SIG-M5 treated with dmso at 0.1 percent for 504 hours (cell line): ENCODE measurements around the gene LRBA.
"Not testable (repeated sequence)": the region's sequence is repeated elsewhere in the genome, so short reads cannot be mapped to it uniquely, and the experiment has no call there.

Source experiments
- DNase-seq: peaks from one replicate; lab custom pipeline; 2025; ENCODE audit not compliant: unreplicated experiment; lab: John Stamatoyannopoulos, UW

LRBA gene

GRCh38 chr4:150573534-150573933, 441.6 kb downstream of the LRBA start:
- no peak for DNase-seq

GRCh38 chr4:150572704-150573504, 442.2 kb downstream of the LRBA start:
- DNase-seq: no peak

- no peak for DNase-seq
Observed at GRCh38 chr4:150570862-150571261, 444.2 kb downstream of the LRBA start.

- no peak for DNase-seq
Observed at GRCh38 chr4:150569998-150570535, 445.0 kb downstream of the LRBA start.

- no peak for DNase-seq
Observed at GRCh38 chr4:150569384-150569987, 445.6 kb downstream of the LRBA start.

GRCh38 chr4:150567070-150567469, 448.0 kb downstream of the LRBA start:
- no peak for DNase-seq

- not testable (repeated sequence) for DNase-seq
Observed at GRCh38 chr4:150564967-150565366, 450.1 kb downstream of the LRBA start.

- no peak for DNase-seq
Observed at GRCh38 chr4:150562751-150563150, 452.3 kb downstream of the LRBA start.

- DNase-seq: no peak
Observed at GRCh38 chr4:150562250-150562649, 452.8 kb downstream of the LRBA start.

GRCh38 chr4:150561143-150561737, 453.8 kb downstream of the LRBA start:
- no peak for DNase-seq

GRCh38 chr4:150557811-150558210, 457.3 kb downstream of the LRBA start:
- DNase-seq: not testable (repeated sequence)

GRCh38 chr4:150547154-150547838, 467.8 kb downstream of the LRBA start:
- no peak for DNase-seq

- DNase-seq: no peak
Observed at GRCh38 chr4:150546286-150546685, 468.8 kb downstream of the LRBA start.

- no peak for DNase-seq
Observed at GRCh38 chr4:150543042-150543441, 472.0 kb downstream of the LRBA start.

- no peak for DNase-seq
Observed at GRCh38 chr4:150541681-150542080, 473.4 kb downstream of the LRBA start.

GRCh38 chr4:150540959-150541360, 474.1 kb downstream of the LRBA start:
- no peak for DNase-seq

GRCh38 chr4:150540536-150540935, 474.5 kb downstream of the LRBA start:
- no peak for DNase-seq

GRCh38 chr4:150537911-150538310, 477.2 kb downstream of the LRBA start:
- DNase-seq: not testable (repeated sequence)

GRCh38 chr4:150534818-150535217, 480.3 kb downstream of the LRBA start:
- no peak for DNase-seq

GRCh38 chr4:150533673-150534072, 481.4 kb downstream of the LRBA start:
- DNase-seq: no peak

- no peak for DNase-seq
Observed at GRCh38 chr4:150525321-150525868, 489.7 kb downstream of the LRBA start.
